ENCODE measurements around the gene SAMD4B. TPM values are rescaled to one million over a fixed set of nuclear protein-coding genes. Genes with fewer than 3 reads are reported as not detected.
"Not testable (repeated sequence)": the region's sequence is repeated elsewhere in the genome, so short reads cannot be mapped to it uniquely, and the experiment has no call there.

SAMD4B gene
- total RNA-seq, 4 donors from 2014 or later: 49.1 to 131 (median 75.2) TPM

GRCh38 chr19:39307046-39307821 is 35.0 kb upstream of the SAMD4B start:
- H3K27me3 ChIP-seq: peaks cover 0 to 66% (median 7%) of the 10 kb centered on the region in 4 donors
- WGBS, 2 donors: 24 to 39% methylated on average over 14 of the region's 71 CpGs
- H3K4me1 ChIP-seq: peaks cover 8 to 17% (median 8%) of the 10 kb centered on the region in 3 donors
- no peaks in the 10 kb centered on the region for H3K9me3 ChIP-seq
- DNase-seq: no peak
- no peaks in the 10 kb centered on the region for H3K36me3 ChIP-seq
- H3K27ac ChIP-seq: no peak overlapping the region
- intact Hi-C loops (cut with DNase I): no loop called here
- peak overlapping the region in 3 of 4 donors; percentile 20 to 52 (median 34) for H3K4me3 ChIP-seq
- TF ChIP-seq CTCF (IDR thresholded peaks at IDR 0.05) (no peak), POLR2A (IDR thresholded peaks at IDR 0.05) (no peak)

- no peak for DNase-seq
- peak overlapping the region in 3 of 4 donors; percentile 20 to 52 (median 34) for H3K4me3 ChIP-seq
- H3K4me1 ChIP-seq: peaks cover 8 to 17% (median 8%) of the 10 kb centered on the region in 3 donors
- no peak for TF ChIP-seq POLR2A (IDR thresholded peaks at IDR 0.05)
- no peak for TF ChIP-seq CTCF (IDR thresholded peaks at IDR 0.05)
- no peak overlapping the region for H3K27ac ChIP-seq
- peaks cover 0 to 62% (median 7%) of the 10 kb centered on the region in 4 donors for H3K27me3 ChIP-seq
- H3K9me3 ChIP-seq: no peaks in the 10 kb centered on the region
- no peaks in the 10 kb centered on the region for H3K36me3 ChIP-seq
- 22% methylated on average over 13 of the region's 82 CpGs; no CpG with 5 or more reads in 1 of the 2 donors for WGBS, 2 donors
- intact Hi-C loops (cut with DNase I): no loop called here
Observed at GRCh38 chr19:39307822-39308530, 34.2 kb upstream of the SAMD4B start.

DNA sequence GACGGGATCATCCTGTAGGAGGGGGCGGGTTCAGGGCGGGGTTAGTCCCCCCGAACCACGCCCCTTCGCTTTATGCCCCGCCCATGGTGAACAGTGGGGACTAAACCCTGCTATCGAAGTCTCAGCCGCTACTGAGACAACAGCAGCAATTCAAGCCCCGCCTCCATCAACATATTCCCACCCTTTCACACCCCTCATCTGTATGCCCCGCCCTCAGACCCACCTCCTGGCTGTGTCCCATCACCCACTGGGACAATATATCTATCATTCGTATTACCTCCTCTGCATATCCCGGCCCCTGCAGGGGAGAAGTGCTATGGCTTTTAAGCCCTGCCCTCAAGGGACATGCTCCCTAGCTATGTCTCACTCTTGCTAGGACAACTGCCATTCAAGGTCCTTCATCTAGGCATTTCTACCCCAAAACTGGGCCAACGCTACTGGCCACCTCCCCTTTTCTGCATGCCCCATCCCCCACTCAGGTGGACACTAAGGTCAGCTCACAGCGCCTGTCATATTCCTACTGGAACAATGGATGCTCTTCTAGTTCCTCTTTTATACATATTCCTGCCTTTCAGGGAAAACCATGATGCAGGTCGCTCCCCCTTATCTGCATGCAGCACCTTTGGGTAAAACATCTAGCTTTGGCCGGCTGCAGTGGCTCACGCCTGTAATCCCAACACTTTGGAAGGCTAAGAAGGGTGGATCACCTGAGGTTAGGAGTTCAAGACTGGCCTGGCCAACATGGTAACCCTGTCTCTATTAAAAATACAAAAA is 33.5 kb upstream of the SAMD4B start:
- TF ChIP-seq POLR2A (IDR thresholded peaks at IDR 0.05) (no peak), CTCF (IDR thresholded peaks at IDR 0.05) (no peak)
- peaks cover 0 to 6% (median 0%) of the 10 kb centered on the region in 3 donors for H3K36me3 ChIP-seq
- no peak overlapping the region for H3K27ac ChIP-seq
- peaks cover 8 to 17% (median 8%) of the 10 kb centered on the region in 3 donors for H3K4me1 ChIP-seq
- no peaks in the 10 kb centered on the region for H3K9me3 ChIP-seq
- intact Hi-C loops (cut with DNase I): no loop called here
- DNase-seq: no peak
- 52 to 88% methylated on average over 7 to 12 of the region's 18 CpGs for WGBS, 2 donors
- peaks cover 0 to 55% (median 7%) of the 10 kb centered on the region in 4 donors for H3K27me3 ChIP-seq
- H3K4me3 ChIP-seq: peak overlapping the region in 1 of 4 donors; percentile 52

DNA sequence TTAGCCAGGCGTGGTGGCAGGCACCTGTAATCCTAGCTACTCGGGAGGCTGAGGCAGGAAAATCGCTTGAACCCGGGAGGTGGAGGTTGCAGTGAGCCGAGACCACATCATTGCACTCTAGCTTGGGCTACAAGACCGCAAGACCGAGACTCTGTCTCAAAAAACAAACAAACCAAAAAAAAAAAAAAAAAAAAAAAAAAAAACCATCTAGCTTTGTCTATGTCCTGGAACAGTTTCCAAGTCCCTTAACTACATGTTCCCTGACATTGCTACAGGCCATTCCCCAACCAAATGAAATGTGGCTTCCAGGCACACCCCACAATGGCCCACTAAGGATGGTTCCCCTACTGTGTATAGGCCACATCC is 32.9 kb upstream of the SAMD4B start:
- H3K36me3 ChIP-seq: peaks cover 0 to 12% (median 0%) of the 10 kb centered on the region in 3 donors
- 85 to 91% methylated on average over 3 to 7 of the region's 7 CpGs for WGBS, 2 donors
- H3K4me1 ChIP-seq: peaks cover 8 to 17% (median 8%) of the 10 kb centered on the region in 3 donors
- peaks cover 0 to 49% (median 7%) of the 10 kb centered on the region in 4 donors for H3K27me3 ChIP-seq
- DNase-seq; H3K27ac ChIP-seq; intact Hi-C loops (cut with DNase I); H3K4me3 ChIP-seq; H3K9me3 ChIP-seq: not testable (repeated sequence)

- Histone ChIP-seq H3K9me3 (no peaks in the 10 kb centered on the region), H3K27ac (no peak overlapping the region), H3K4me3 (no peak overlapping the region), H3K27me3 (peaks cover 0 to 35% (median 7%) of the 10 kb centered on the region in 4 donors), H3K4me1 (peaks cover 8 to 17% (median 8%) of the 10 kb centered on the region in 3 donors), H3K36me3 (peaks cover 0 to 22% (median 0%) of the 10 kb centered on the region in 3 donors)
- WGBS, 2 donors: 81 to 86% methylated on average over 7 to 8 of the region's 11 CpGs
- TF ChIP-seq CTCF (IDR thresholded peaks at IDR 0.05) (no peak), POLR2A (IDR thresholded peaks at IDR 0.05) (no peak)
- intact Hi-C loops (cut with DNase I): no loop called here
- DNase-seq: no peak
Observed at GRCh38 chr19:39310558-39311311, 31.5 kb upstream of the SAMD4B start.
